ENCODE measurements around the gene OS9.

DNA sequence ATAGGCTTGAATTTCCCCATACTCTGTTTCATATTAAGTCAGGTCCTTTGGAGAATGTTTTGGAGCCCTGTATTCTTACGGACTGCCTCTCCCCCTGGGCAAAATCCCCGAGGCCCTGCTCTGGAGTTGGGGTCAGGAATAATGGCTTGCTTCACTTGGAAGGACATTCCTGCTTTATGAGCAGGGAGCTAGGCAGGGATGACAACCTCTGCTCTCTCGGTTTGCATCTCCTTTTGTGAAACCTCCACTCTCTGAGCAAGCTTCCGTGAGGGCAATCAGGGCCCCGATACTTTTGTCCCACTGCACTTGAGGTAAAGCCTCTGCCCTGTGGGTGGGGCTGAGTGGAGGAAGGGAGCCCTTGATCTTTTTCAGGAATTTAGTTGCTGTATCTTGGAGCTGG, 19.3 kb downstream of the OS9 start:
- TF ChIP-seq, protein P1, sequence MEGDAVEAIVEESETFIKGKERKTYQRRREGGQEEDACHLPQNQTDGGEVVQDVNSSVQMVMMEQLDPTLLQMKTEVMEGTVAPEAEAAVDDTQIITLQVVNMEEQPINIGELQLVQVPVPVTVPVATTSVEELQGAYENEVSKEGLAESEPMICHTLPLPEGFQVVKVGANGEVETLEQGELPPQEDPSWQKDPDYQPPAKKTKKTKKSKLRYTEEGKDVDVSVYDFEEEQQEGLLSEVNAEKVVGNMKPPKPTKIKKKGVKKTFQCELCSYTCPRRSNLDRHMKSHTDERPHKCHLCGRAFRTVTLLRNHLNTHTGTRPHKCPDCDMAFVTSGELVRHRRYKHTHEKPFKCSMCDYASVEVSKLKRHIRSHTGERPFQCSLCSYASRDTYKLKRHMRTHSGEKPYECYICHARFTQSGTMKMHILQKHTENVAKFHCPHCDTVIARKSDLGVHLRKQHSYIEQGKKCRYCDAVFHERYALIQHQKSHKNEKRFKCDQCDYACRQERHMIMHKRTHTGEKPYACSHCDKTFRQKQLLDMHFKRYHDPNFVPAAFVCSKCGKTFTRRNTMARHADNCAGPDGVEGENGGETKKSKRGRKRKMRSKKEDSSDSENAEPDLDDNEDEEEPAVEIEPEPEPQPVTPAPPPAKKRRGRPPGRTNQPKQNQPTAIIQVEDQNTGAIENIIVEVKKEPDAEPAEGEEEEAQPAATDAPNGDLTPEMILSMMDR (IDR thresholded peaks at IDR 0.05; ENCODE audit: extremely low read depth in 1 of 2, insufficient read depth in 1 of 2, low read depth in 1 of 2, low read length in 2 of 2), result no peak
- TF ChIP-seq EZH2 (IDR thresholded peaks at IDR 0.05; ENCODE audit: borderline replicate concordance, low read depth, low read length, severe bottlenecking) (no peak), POLR2AphosphoS5 (IDR thresholded peaks at IDR 0.05; ENCODE audit: insufficient read depth, low read depth, low read length) (no peak), POLR2A (IDR thresholded peaks at IDR 0.05; ENCODE audit: low read depth, low read length) (no peak), GATA2 (IDR thresholded peaks at IDR 0.05; ENCODE audit: insufficient read depth, insufficient read length, low read depth, low read length) (no peak), FOS (IDR thresholded peaks at IDR 0.05; ENCODE audit: borderline replicate concordance, insufficient read depth, low read length) (no peak), JUN (IDR thresholded peaks at IDR 0.05; ENCODE audit: borderline replicate concordance, insufficient read depth, insufficient read length, low read depth) (no peak), MYC (IDR thresholded peaks at IDR 0.05; ENCODE audit: low read depth, low read length) (no peak)
- TF ChIP-seq, protein P2, sequence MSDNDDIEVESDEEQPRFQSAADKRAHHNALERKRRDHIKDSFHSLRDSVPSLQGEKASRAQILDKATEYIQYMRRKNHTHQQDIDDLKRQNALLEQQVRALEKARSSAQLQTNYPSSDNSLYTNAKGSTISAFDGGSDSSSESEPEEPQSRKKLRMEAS (IDR thresholded peaks at IDR 0.05; ENCODE audit: insufficient read depth, insufficient read length), result no peak
